ENCODE measurements around the gene PPCDC.
"Not testable (repeated sequence)": the region's sequence is repeated elsewhere in the genome, so short reads cannot be mapped to it uniquely, and the experiment has no call there.

Gene PPCDC

GRCh38 chr15:75091814-75092213 is 68.4 kb downstream of the PPCDC start:
- in situ Hi-C loops (cut with MboI; ENCODE audit: low sequenced_read_pairs, unreplicated experiment), result loop anchor here (10.0 kb wide), 1 partner anchor 113 kb away; the partner anchor contains the start of gene C15orf39
- no peak for DNase-seq (ENCODE audit: low spot score)
- TF ChIP-seq CTCF (IDR thresholded peaks at IDR 0.05; ENCODE audit: borderline replicate concordance, control extremely low read depth, extremely low read depth, insufficient read depth, missing control alignments), result no peak

- in situ Hi-C loops (cut with MboI; ENCODE audit: low sequenced_read_pairs, unreplicated experiment), result loop anchor here (10.0 kb wide), 1 partner anchor 110 kb away; the partner anchor contains the start of gene C15orf39
- DNase-seq (ENCODE audit: low spot score), result not testable (repeated sequence)
Measured at GRCh38 chr15:75094961-75095478, 71.6 kb downstream of the PPCDC start.

- TF ChIP-seq CTCF (IDR thresholded peaks at IDR 0.05; ENCODE audit: borderline replicate concordance, control extremely low read depth, extremely low read depth, insufficient read depth, missing control alignments), result no peak
- peak; percentile 58 for DNase-seq (ENCODE audit: low spot score)
- in situ Hi-C loops (cut with MboI; ENCODE audit: low sequenced_read_pairs, unreplicated experiment), result loop anchor here (10.0 kb wide), 1 partner anchor 109 kb away; the partner anchor contains the start of gene C15orf39
Measured at GRCh38 chr15:75095594-75095993, 72.2 kb downstream of the PPCDC start.

GRCh38 chr15:75097939-75098338 is 74.5 kb downstream of the PPCDC start:
- TF ChIP-seq CTCF (IDR thresholded peaks at IDR 0.05; ENCODE audit: borderline replicate concordance, control extremely low read depth, extremely low read depth, insufficient read depth, missing control alignments), result no peak
- in situ Hi-C loops (cut with MboI; ENCODE audit: low sequenced_read_pairs, unreplicated experiment), result loop anchor here (10.0 kb wide), 1 partner anchor 107 kb away; the partner anchor contains the start of gene C15orf39
- no peak for DNase-seq (ENCODE audit: low spot score)

DNA sequence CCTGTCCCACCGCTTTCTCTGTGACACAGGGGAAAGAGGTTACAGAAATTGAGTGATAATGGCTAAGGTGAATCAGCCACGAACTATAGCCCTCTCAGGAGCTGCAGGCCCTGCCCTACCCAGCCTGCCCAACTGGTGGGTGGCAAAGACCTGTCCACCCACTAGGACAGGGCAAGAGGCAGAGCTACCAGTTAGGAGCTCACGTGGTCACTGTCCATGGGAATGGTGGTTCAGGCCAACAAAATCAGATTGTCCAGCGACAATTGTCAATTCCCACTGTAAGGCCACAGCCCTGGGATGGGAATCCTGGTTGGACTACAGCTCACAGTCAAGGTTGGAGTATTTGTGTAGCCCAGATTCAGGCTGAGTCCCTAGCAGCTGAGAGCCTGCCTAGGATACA is 75.0 kb downstream of the PPCDC start:
- TF ChIP-seq CTCF (IDR thresholded peaks at IDR 0.05; ENCODE audit: borderline replicate concordance, control extremely low read depth, extremely low read depth, insufficient read depth, missing control alignments), result no peak
- in situ Hi-C loops (cut with MboI; ENCODE audit: low sequenced_read_pairs, unreplicated experiment), result loop anchor here (10.0 kb wide), 1 partner anchor 106 kb away; the partner anchor contains the start of gene C15orf39
- DNase-seq (ENCODE audit: low spot score), result no peak
